ENCODE results near the gene NRP2.

NRP2 gene

GRCh38 chr2:205640716-205641115 lies 41.6 kb upstream of the NRP2 start:
- DNase-seq (ENCODE audit: low read depth) = no peak
- no peak overlapping the region for H3K4me3 ChIP-seq (ENCODE audit: low read depth, low read length)
- no peak for TF ChIP-seq CTCF (IDR thresholded peaks at IDR 0.05; ENCODE audit: low read depth, low read length, missing control alignments)

- no peak for DNase-seq (ENCODE audit: low read depth)
- TF ChIP-seq CTCF (IDR thresholded peaks at IDR 0.05; ENCODE audit: low read depth, low read length, missing control alignments) = no peak
- no peak overlapping the region for H3K4me3 ChIP-seq (ENCODE audit: low read depth, low read length)
Observed at GRCh38 chr2:205642599-205643356, 39.5 kb upstream of the NRP2 start.

GRCh38 chr2:205643391-205643885 lies 38.9 kb upstream of the NRP2 start:
- TF ChIP-seq CTCF (IDR thresholded peaks at IDR 0.05; ENCODE audit: low read depth, low read length, missing control alignments) = no peak
- no peak for DNase-seq (ENCODE audit: low read depth)
- H3K4me3 ChIP-seq (ENCODE audit: low read depth, low read length) = no peak overlapping the region

GRCh38 chr2:205644018-205644417 lies 38.3 kb upstream of the NRP2 start:
- DNase-seq (ENCODE audit: low read depth) = no peak
- no peak for TF ChIP-seq CTCF (IDR thresholded peaks at IDR 0.05; ENCODE audit: low read depth, low read length, missing control alignments)
- H3K4me3 ChIP-seq (ENCODE audit: low read depth, low read length) = no peak overlapping the region

GRCh38 chr2:205646680-205647079 lies 35.6 kb upstream of the NRP2 start:
- H3K4me3 ChIP-seq (ENCODE audit: low read depth, low read length) = no peak overlapping the region
- peak; percentile 35 for DNase-seq (ENCODE audit: low read depth)
- no peak for TF ChIP-seq CTCF (IDR thresholded peaks at IDR 0.05; ENCODE audit: low read depth, low read length, missing control alignments)

GRCh38 chr2:205650450-205650849 lies 31.9 kb upstream of the NRP2 start:
- DNase-seq (ENCODE audit: low read depth) = no peak
- TF ChIP-seq CTCF (IDR thresholded peaks at IDR 0.05; ENCODE audit: low read depth, low read length, missing control alignments) = no peak
- H3K4me3 ChIP-seq (ENCODE audit: low read depth, low read length) = no peak overlapping the region

GRCh38 chr2:205650931-205651330 lies 31.4 kb upstream of the NRP2 start:
- TF ChIP-seq CTCF (IDR thresholded peaks at IDR 0.05; ENCODE audit: low read depth, low read length, missing control alignments) = no peak
- no peak for DNase-seq (ENCODE audit: low read depth)
- H3K4me3 ChIP-seq (ENCODE audit: low read depth, low read length) = no peak overlapping the region

Measured in GM12864 (cell line).